ENCODE data around the gene TGIF1. TPM values are rescaled to one million over a fixed set of nuclear protein-coding genes. Genes with fewer than 3 reads are reported as not detected.

The TGIF1 gene
- total RNA-seq, 1 donor from 2014 or later = 261 TPM

DNA sequence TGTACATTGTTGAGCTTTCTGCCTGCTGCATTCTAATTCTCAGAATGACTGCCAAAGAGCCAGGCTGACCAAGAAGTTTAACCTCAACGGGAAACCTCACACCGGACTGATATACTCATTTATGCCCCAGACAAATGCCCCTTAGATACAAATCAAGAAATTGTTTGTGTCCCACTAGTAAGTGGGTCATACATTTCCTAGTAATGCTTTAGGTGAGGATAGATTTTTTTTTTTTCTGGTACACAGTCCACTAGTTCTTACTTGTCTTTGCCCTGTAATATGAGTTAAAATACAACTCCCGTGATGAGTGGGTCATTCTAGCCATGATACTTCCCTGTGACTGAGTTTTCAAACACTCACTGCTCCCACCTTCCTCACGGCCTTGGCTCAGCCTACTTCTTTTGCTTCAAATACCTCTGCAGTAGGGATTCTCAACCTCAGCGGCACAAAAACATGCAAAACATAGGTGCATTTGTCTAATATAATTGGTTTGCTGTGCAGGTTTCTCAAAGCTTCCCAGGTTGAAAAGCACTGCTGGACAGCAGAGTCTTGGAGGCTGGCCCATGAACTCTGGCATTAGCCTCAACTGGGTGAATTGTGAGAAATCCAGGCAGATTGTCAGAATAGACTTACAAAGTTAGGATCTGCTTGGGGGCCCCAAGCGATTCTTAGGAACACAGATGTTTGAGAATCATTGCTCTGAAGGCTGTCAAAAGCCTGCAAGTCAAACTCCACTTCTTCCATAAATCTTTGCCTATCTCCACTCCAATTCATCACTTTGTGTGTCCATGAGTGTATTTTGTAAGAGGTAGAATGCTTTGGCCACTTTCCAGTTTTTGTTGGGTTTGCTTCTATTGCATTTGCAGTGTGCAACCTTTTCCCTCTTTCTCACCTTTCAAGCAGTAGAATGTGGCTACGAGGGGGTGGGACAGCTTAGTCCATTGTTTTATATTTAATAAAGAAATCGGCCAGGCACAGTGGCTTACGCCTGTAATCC lies 35.5 kb downstream of the TGIF1 start:
- TF ChIP-seq EZH2 (IDR thresholded peaks at IDR 0.05) (no peak), EZH2phosphoT487 (IDR thresholded peaks at IDR 0.05) (no peak)
- TF ChIP-seq, protein P1, sequence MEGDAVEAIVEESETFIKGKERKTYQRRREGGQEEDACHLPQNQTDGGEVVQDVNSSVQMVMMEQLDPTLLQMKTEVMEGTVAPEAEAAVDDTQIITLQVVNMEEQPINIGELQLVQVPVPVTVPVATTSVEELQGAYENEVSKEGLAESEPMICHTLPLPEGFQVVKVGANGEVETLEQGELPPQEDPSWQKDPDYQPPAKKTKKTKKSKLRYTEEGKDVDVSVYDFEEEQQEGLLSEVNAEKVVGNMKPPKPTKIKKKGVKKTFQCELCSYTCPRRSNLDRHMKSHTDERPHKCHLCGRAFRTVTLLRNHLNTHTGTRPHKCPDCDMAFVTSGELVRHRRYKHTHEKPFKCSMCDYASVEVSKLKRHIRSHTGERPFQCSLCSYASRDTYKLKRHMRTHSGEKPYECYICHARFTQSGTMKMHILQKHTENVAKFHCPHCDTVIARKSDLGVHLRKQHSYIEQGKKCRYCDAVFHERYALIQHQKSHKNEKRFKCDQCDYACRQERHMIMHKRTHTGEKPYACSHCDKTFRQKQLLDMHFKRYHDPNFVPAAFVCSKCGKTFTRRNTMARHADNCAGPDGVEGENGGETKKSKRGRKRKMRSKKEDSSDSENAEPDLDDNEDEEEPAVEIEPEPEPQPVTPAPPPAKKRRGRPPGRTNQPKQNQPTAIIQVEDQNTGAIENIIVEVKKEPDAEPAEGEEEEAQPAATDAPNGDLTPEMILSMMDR (IDR thresholded peaks at IDR 0.05) = no peak
- H3K27me3 Mint-ChIP-seq (ENCODE audit: insufficient read depth, low read depth) = no peaks in the 10 kb centered on the region
- H3K4me1 ChIP-seq = peaks cover 16% of the 10 kb centered on the region
- H3K79me2 ChIP-seq (ENCODE audit: low read depth) = no peaks in the 10 kb centered on the region
- H3K9me3 ChIP-seq (ENCODE audit: low read depth) = no peaks in the 10 kb centered on the region
- H3K27me3 ChIP-seq = no peaks in the 10 kb centered on the region
- no peak overlapping the region for H3K9ac ChIP-seq
- H3K4me3 ChIP-seq = no peak overlapping the region
- no peak overlapping the region for H3K4me2 ChIP-seq
- no peaks in the 10 kb centered on the region for H3K9me3 Mint-ChIP-seq
- H3K4me1 Mint-ChIP-seq = peaks cover 15% of the 10 kb centered on the region
- H4K20me1 ChIP-seq (ENCODE audit: low read depth) = no peaks in the 10 kb centered on the region
- H3F3A ChIP-seq (ENCODE audit: low read depth) = no peaks in the 10 kb centered on the region
- H3K36me3 ChIP-seq = no peaks in the 10 kb centered on the region
- H3K27ac Mint-ChIP-seq = no peak overlapping the region
- H3K4me3 Mint-ChIP-seq = no peak overlapping the region
- H2AFZ ChIP-seq (replicated peaks) = no peak overlapping the region
- DNase-seq (ENCODE audit: low spot score) = no peak
- H3K27ac ChIP-seq = no peak overlapping the region
- no peaks in the 10 kb centered on the region for H3K36me3 Mint-ChIP-seq

DNA sequence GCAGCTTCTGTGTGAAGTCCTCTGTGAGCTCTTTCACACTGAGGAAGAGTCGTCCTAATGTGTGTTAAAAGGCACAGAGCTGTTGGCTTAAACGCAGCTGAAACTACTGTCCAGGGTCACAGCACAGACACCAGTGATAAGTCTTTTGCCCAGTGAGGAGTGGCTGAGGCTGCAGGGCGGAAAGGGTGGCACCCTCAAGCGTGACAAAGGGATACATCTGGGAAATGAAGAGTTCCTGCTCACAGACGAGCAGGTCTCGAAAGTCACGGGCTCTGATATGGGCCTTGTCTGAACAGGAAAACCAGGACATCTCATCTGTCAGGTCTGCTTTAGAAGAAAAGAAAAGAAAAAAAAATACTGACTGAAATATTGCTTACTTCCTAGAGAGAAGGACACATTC lies 36.5 kb downstream of the TGIF1 start:
- Mint-ChIP-seq H3K27me3 (ENCODE audit: insufficient read depth, low read depth) (no peaks in the 10 kb centered on the region), H3K27ac (no peak overlapping the region), H3K4me3 (no peak overlapping the region)

DNA sequence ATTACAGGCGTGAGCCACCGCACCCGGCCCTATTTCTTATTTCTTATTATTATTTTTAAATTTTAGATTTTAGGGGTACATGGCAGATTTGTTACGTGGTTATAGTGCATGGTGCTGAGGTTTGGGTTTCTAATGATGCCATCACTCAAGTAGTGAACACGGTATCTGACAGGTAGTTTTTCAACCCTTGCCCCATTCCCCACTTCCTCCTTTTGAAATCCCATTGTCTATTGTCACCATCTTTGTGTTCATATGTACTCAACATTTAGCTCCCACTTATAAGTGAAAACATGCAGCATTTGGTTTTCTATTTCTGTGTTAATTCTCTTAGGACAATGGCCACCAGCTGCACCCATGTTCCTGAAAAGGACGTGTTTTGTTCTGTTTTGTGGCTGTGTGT lies 39.5 kb downstream of the TGIF1 start:
- H3F3A ChIP-seq (ENCODE audit: low read depth) = no peaks in the 10 kb centered on the region
- no peak overlapping the region for H3K27ac ChIP-seq
- no peaks in the 10 kb centered on the region for H3K9me3 ChIP-seq (ENCODE audit: low read depth)
- H3K27ac Mint-ChIP-seq = no peak overlapping the region
- no peak for TF ChIP-seq EZH2phosphoT487 (IDR thresholded peaks at IDR 0.05)
- TF ChIP-seq, protein P1 (IDR thresholded peaks at IDR 0.05) = no peak
- TF ChIP-seq EZH2 (IDR thresholded peaks at IDR 0.05) = no peak
- no peaks in the 10 kb centered on the region for H3K36me3 Mint-ChIP-seq
- no peak overlapping the region for H3K4me3 Mint-ChIP-seq
- H3K4me1 ChIP-seq = peaks cover 15% of the 10 kb centered on the region
- DNase-seq (ENCODE audit: low spot score) = no peak
- no peaks in the 10 kb centered on the region for H3K27me3 ChIP-seq
- no peaks in the 10 kb centered on the region for H3K27me3 Mint-ChIP-seq (ENCODE audit: insufficient read depth, low read depth)
- no peaks in the 10 kb centered on the region for H4K20me1 ChIP-seq (ENCODE audit: low read depth)
- H3K4me1 Mint-ChIP-seq = peaks cover 12% of the 10 kb centered on the region
- H3K36me3 ChIP-seq = no peaks in the 10 kb centered on the region
- H3K79me2 ChIP-seq (ENCODE audit: low read depth) = no peaks in the 10 kb centered on the region
- H2AFZ ChIP-seq (replicated peaks) = no peak overlapping the region
- no peak overlapping the region for H3K9ac ChIP-seq
- H3K9me3 Mint-ChIP-seq = no peaks in the 10 kb centered on the region
- no peak overlapping the region for H3K4me2 ChIP-seq
- no peak overlapping the region for H3K4me3 ChIP-seq

More for the DNA sequence above, 36.5 kb downstream of the TGIF1 start:
- Histone ChIP-seq H3K9ac (no peak overlapping the region), H3F3A (ENCODE audit: low read depth) (no peaks in the 10 kb centered on the region), H3K36me3 (no peaks in the 10 kb centered on the region), H2AFZ (replicated peaks) (peak overlapping the region; percentile 8), H3K27ac (no peak overlapping the region), H3K4me1 (peaks cover 11% of the 10 kb centered on the region), H3K79me2 (ENCODE audit: low read depth) (no peaks in the 10 kb centered on the region), H3K9me3 (ENCODE audit: low read depth) (no peaks in the 10 kb centered on the region), H3K4me2 (no peak overlapping the region), H3K4me3 (no peak overlapping the region), H3K27me3 (no peaks in the 10 kb centered on the region), H4K20me1 (ENCODE audit: low read depth) (no peaks in the 10 kb centered on the region)
- no peaks in the 10 kb centered on the region for H3K36me3 Mint-ChIP-seq
- no peak for DNase-seq (ENCODE audit: low spot score)
- TF ChIP-seq EZH2phosphoT487 (IDR thresholded peaks at IDR 0.05) (no peak), EZH2 (IDR thresholded peaks at IDR 0.05) (no peak)
- TF ChIP-seq, protein P1 (IDR thresholded peaks at IDR 0.05) = no peak
- peaks cover 11% of the 10 kb centered on the region for H3K4me1 Mint-ChIP-seq
- H3K9me3 Mint-ChIP-seq = no peaks in the 10 kb centered on the region
